H1 (cell line): Measurements from ENCODE around the gene LLPH.

Experiments
- ASH2L ChIP-seq: fragments of 200-600, 300-600 bp; sonication (generic); IDR thresholded peaks from one replicate; pipeline ENCODE4 v1.7.1; 2017; ENCODE audit warnings: low read length
- ATF3 ChIP-seq: IDR thresholded peaks from 2 replicates; pipeline ENCODE4 v1.6.1; 2011; ENCODE audit warnings: low read depth, mild to moderate bottlenecking, low read length; ENCODE audit not compliant: insufficient read depth
- BCL11A ChIP-seq, 2 experiments: IDR thresholded peaks; one replicate each; pipeline ENCODE4 v1.6.1; 2011; ENCODE audit warnings: low read depth in 2 of 2, low read length in 2 of 2, mild to moderate bottlenecking in 2 of 2
- BRCA1 ChIP-seq: IDR thresholded peaks from 2 replicates; pipeline ENCODE4 v1.6.1; 2012; ENCODE audit warnings: low read depth, low read length, improper control_type of control experiment
- CHD7 ChIP-seq: fragments of 300-600 bp; sonication (generic); IDR thresholded peaks from 2 replicates; pipeline ENCODE4 v1.7.1; 2012; ENCODE audit warnings: low read length, moderate library complexity, mild to moderate bottlenecking, inconsistent platforms; ENCODE audit not compliant: insufficient replicate concordance
- CTCF ChIP-seq, 3 experiments: IDR thresholded peaks; 1 replicate in 2 of 3; 2 replicates in 1 of 3; pipeline versions ENCODE4 v1.5.1 to v1.6.1; 2011; ENCODE audit warnings: low read length in 3 of 3, mild to moderate bottlenecking in 3 of 3, inconsistent platforms in 2 of 3, low read depth in 1 of 3, moderate library complexity in 1 of 3; ENCODE audit not compliant: insufficient read depth in 1 of 3; ENCODE audit errors: control extremely low read depth in 1 of 3
- EGR1 ChIP-seq: IDR thresholded peaks from 2 replicates; pipeline ENCODE4 v1.6.1; 2011; ENCODE audit warnings: low read depth, low read length, borderline replicate concordance
- EZH2 ChIP-seq: fragments of 200-600 bp; sonication (generic); IDR thresholded peaks from 2 replicates; pipeline ENCODE4 v1.7.1; 2012; ENCODE audit warnings: low read depth, mild to moderate bottlenecking, moderate library complexity, low read length, inconsistent platforms; ENCODE audit not compliant: severe bottlenecking
- GTF2F1 ChIP-seq: IDR thresholded peaks from 2 replicates; pipeline ENCODE4 v1.6.1; 2012; ENCODE audit warnings: low read depth, low read length, improper control_type of control experiment, borderline replicate concordance
- MAX ChIP-seq: IDR thresholded peaks from 2 replicates; pipeline ENCODE4 v1.6.1; 2012; ENCODE audit warnings: inconsistent platforms
- POLR2A ChIP-seq, 2 experiments: IDR thresholded peaks; 1 replicate in 1 of 2; 2 replicates in 1 of 2; pipeline ENCODE4 v1.6.1; 2011; ENCODE audit warnings: low read depth in 2 of 2, low read length in 2 of 2, mild to moderate bottlenecking in 2 of 2; ENCODE audit errors: control extremely low read depth in 1 of 2
- POLR2AphosphoS5 ChIP-seq: IDR thresholded peaks from 2 replicates; pipeline ENCODE4 v1.6.1; 2011; ENCODE audit warnings: low read depth, low read length
- SP1 ChIP-seq: IDR thresholded peaks from 2 replicates; pipeline ENCODE4 v1.6.1; 2011; ENCODE audit warnings: low read depth, low read length
- USF2 ChIP-seq: IDR thresholded peaks from 2 replicates; pipeline ENCODE4 v1.6.1; 2011; ENCODE audit warnings: low read length, improper control_type of control experiment

- no peak for TF ChIP-seq EGR1
- no peak for TF ChIP-seq EZH2
- TF ChIP-seq POLR2A (IDR thresholded peaks at IDR 0.05; ENCODE audit: control extremely low read depth in 1 of 2, low read depth in 2 of 2, low read length in 2 of 2) = no peak
- TF ChIP-seq SP1 = no peak
- no peak for TF ChIP-seq ASH2L
- no peak for TF ChIP-seq CTCF (IDR thresholded peaks at IDR 0.05; ENCODE audit: control extremely low read depth in 1 of 3, insufficient read depth in 1 of 3, low read depth in 1 of 3, low read length in 3 of 3)
- TF ChIP-seq MAX = no peak
- TF ChIP-seq BRCA1 = no peak
- no peak for TF ChIP-seq CHD7
- TF ChIP-seq USF2 = no peak
- TF ChIP-seq ATF3 = no peak
- no peak for TF ChIP-seq GTF2F1
- no peak for TF ChIP-seq POLR2AphosphoS5
- no peak for TF ChIP-seq BCL11A (IDR thresholded peaks at IDR 0.05; ENCODE audit: low read depth in 2 of 2, low read length in 2 of 2)
Observed at GRCh38 chr12:66090157-66090556, 40.4 kb downstream of the LLPH start.
